ENCODE results near the gene LCN9. TPM values are rescaled to one million over a fixed set of nuclear protein-coding genes. Genes with fewer than 3 reads are reported as not detected.

Gene LCN9
- total RNA-seq, 1 donor from 2014 or later: 2.4 TPM

DNA sequence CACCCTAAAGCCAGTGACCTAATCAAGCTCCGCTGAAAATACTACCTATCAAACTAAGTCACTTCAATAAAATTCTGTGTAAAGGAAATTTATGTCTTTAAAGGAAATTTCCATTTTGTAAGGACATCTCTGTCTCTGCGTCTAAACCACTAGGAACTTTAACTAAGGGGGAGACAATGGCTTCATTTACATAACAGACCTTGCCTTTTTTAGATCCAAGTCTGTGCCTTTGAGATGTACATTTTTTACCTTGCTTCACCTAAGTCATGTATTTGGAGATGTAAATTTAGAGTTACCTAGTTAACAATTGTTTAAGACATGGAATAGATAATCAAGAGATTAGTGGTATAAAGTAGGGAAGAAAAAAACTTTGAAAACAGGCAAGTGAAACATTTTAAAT, 13.6 kb upstream of the LCN9 start:
- Histone ChIP-seq H3F3A (ENCODE audit: low read depth) (peaks cover 37% of the 10 kb centered on the region), H3K9me3 (ENCODE audit: low read depth) (peaks cover 4% of the 10 kb centered on the region), H3K36me3 (no peaks in the 10 kb centered on the region), H2AFZ (replicated peaks) (no peak overlapping the region), H3K27ac (no peak overlapping the region), H3K4me2 (no peak overlapping the region), H4K20me1 (ENCODE audit: low read depth) (no peaks in the 10 kb centered on the region), H3K4me3 (no peak overlapping the region), H3K79me2 (ENCODE audit: low read depth) (peaks cover 7% of the 10 kb centered on the region), H3K9ac (no peak overlapping the region), H3K27me3 (no peaks in the 10 kb centered on the region), H3K4me1 (peaks cover 42% of the 10 kb centered on the region)
- Mint-ChIP-seq H3K4me3 (no peak overlapping the region), H3K27ac (no peak overlapping the region), H3K9me3 (peaks cover 65% of the 10 kb centered on the region), H3K4me1 (no peaks in the 10 kb centered on the region), H3K27me3 (ENCODE audit: insufficient read depth, low read depth) (peaks cover 13% of the 10 kb centered on the region), H3K36me3 (no peaks in the 10 kb centered on the region)
- no peak for TF ChIP-seq EZH2phosphoT487 (IDR thresholded peaks at IDR 0.05)
- TF ChIP-seq, protein P1, sequence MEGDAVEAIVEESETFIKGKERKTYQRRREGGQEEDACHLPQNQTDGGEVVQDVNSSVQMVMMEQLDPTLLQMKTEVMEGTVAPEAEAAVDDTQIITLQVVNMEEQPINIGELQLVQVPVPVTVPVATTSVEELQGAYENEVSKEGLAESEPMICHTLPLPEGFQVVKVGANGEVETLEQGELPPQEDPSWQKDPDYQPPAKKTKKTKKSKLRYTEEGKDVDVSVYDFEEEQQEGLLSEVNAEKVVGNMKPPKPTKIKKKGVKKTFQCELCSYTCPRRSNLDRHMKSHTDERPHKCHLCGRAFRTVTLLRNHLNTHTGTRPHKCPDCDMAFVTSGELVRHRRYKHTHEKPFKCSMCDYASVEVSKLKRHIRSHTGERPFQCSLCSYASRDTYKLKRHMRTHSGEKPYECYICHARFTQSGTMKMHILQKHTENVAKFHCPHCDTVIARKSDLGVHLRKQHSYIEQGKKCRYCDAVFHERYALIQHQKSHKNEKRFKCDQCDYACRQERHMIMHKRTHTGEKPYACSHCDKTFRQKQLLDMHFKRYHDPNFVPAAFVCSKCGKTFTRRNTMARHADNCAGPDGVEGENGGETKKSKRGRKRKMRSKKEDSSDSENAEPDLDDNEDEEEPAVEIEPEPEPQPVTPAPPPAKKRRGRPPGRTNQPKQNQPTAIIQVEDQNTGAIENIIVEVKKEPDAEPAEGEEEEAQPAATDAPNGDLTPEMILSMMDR (IDR thresholded peaks at IDR 0.05): no peak
- TF ChIP-seq EZH2 (IDR thresholded peaks at IDR 0.05): no peak
- no peak for DNase-seq (ENCODE audit: low spot score)

DNA sequence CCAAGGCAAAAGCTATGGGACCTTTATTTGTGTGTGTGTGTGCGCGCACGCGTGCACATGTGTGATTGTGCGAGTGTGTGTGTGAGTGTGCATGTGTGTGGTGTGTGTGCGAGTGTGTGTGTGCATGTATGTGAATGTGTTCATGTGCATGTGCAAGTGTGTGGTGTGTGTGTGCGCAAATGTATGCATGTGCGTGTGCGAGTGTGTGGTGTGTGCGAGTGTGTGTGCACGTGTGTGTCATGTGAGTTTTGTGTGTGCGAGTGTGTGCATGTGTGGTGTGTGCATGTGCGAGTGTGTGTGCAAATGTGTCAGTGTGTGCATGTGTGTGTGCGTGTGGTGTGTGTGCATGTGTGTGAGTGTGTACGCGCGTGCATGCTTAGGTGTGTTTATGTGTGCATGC, 12.7 kb upstream of the LCN9 start:
- peaks cover 10% of the 10 kb centered on the region for H3K27me3 Mint-ChIP-seq (ENCODE audit: insufficient read depth, low read depth)
- Histone ChIP-seq H3K79me2 (ENCODE audit: low read depth) (peaks cover 4% of the 10 kb centered on the region), H3K27me3 (no peaks in the 10 kb centered on the region), H3K4me2 (no peak overlapping the region), H3K9ac (no peak overlapping the region), H3F3A (ENCODE audit: low read depth) (peaks cover 36% of the 10 kb centered on the region), H3K4me1 (peaks cover 34% of the 10 kb centered on the region), H2AFZ (replicated peaks) (no peak overlapping the region), H3K4me3 (no peak overlapping the region), H3K36me3 (no peaks in the 10 kb centered on the region), H3K27ac (no peak overlapping the region), H3K9me3 (ENCODE audit: low read depth) (peaks cover 4% of the 10 kb centered on the region), H4K20me1 (ENCODE audit: low read depth) (no peaks in the 10 kb centered on the region)
- H3K4me1 Mint-ChIP-seq: no peaks in the 10 kb centered on the region
- H3K4me3 Mint-ChIP-seq: peak overlapping the region; percentile 6
- TF ChIP-seq, protein P1 (IDR thresholded peaks at IDR 0.05): no peak
- no peak for TF ChIP-seq EZH2phosphoT487 (IDR thresholded peaks at IDR 0.05)
- no peak for TF ChIP-seq EZH2 (IDR thresholded peaks at IDR 0.05)
- H3K9me3 Mint-ChIP-seq: peaks cover 56% of the 10 kb centered on the region
- no peak for DNase-seq (ENCODE audit: low spot score)
- no peak overlapping the region for H3K27ac Mint-ChIP-seq
- no peaks in the 10 kb centered on the region for H3K36me3 Mint-ChIP-seq

DNA sequence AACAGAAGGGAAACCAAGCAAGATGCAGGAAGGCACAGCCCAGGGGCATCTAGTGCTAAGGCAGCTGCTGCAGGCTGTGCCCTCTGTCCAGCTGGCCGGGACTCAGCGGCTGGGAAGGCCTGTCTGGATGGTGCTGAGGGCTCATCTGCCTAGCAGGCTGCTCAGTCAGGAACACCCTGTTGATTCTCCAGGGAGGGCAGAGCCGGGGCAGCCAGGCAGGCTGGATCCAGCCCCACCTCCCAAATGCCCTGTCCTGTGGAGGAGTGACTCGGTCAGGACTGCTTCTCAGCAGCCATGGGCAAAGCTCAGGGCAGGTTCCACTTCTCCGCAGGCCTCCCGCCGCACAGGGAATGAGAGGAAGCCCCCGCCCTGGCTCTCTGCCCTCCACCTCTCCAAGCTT, 7.8 kb upstream of the LCN9 start:
- no peak overlapping the region for H2AFZ ChIP-seq (replicated peaks)
- peaks cover 14% of the 10 kb centered on the region for H3K27me3 Mint-ChIP-seq (ENCODE audit: insufficient read depth, low read depth)
- DNase-seq (ENCODE audit: low spot score): no peak
- H3F3A ChIP-seq (ENCODE audit: low read depth): peaks cover 2% of the 10 kb centered on the region
- no peak overlapping the region for H3K4me3 ChIP-seq
- no peak overlapping the region for H3K4me3 Mint-ChIP-seq
- H3K9ac ChIP-seq: no peak overlapping the region
- H4K20me1 ChIP-seq (ENCODE audit: low read depth): no peaks in the 10 kb centered on the region
- peaks cover 25% of the 10 kb centered on the region for H3K9me3 Mint-ChIP-seq
- no peak overlapping the region for H3K27ac Mint-ChIP-seq
- no peaks in the 10 kb centered on the region for H3K4me1 Mint-ChIP-seq
- TF ChIP-seq EZH2phosphoT487 (IDR thresholded peaks at IDR 0.05) (no peak), EZH2 (IDR thresholded peaks at IDR 0.05) (no peak)
- TF ChIP-seq, protein P1 (IDR thresholded peaks at IDR 0.05): no peak
- H3K9me3 ChIP-seq (ENCODE audit: low read depth): peaks cover 4% of the 10 kb centered on the region
- no peaks in the 10 kb centered on the region for H3K4me1 ChIP-seq
- H3K36me3 Mint-ChIP-seq: no peaks in the 10 kb centered on the region
- H3K4me2 ChIP-seq: no peak overlapping the region
- no peaks in the 10 kb centered on the region for H3K79me2 ChIP-seq (ENCODE audit: low read depth)
- H3K27ac ChIP-seq: no peak overlapping the region
- H3K36me3 ChIP-seq: no peaks in the 10 kb centered on the region
- no peaks in the 10 kb centered on the region for H3K27me3 ChIP-seq

Measured in neural progenitor cell (in vitro differentiated cells).